Small intestine (tissue), 7 donors: ENCODE data around the gene ADAM15. TPM values are rescaled to one million over a fixed set of nuclear protein-coding genes. Genes with fewer than 3 reads are reported as not detected.

Source experiments
- DNase-seq, 2 donors: peaks; one replicate each; pipeline versions ENCODE4 v3.0.0 to v3.0.0-alpha.2; 2013
- FAIRE-seq: peaks from 2 replicates; lab custom pipeline; 2012; peaks lifted over from hg19 to GRCh38; lab: Jason Lieb, UNC
- H3K27ac ChIP-seq, 3 donors: one replicate each; pipeline ENCODE4 v1.5.1; 2013; ENCODE audit warnings: low read length in 2 of 3, mild to moderate bottlenecking in 2 of 3, control low read depth in 1 of 3, inconsistent platforms in 1 of 3, low read depth in 1 of 3, moderate library complexity in 1 of 3
- H3K27me3 ChIP-seq, 3 donors: one replicate each; pipeline ENCODE4 v1.6.1; 2013; ENCODE audit warnings: low read length in 3 of 3, inconsistent platforms in 1 of 3; ENCODE audit not compliant: control insufficient read depth in 3 of 3, insufficient read depth in 3 of 3
- H3K36me3 ChIP-seq, 3 donors: one replicate each; pipeline ENCODE4 v1.6.1; 2013; ENCODE audit warnings: low read length in 3 of 3, inconsistent platforms in 1 of 3, low read depth in 1 of 3, mild to moderate bottlenecking in 1 of 3, moderate library complexity in 1 of 3; ENCODE audit not compliant: control insufficient read depth in 3 of 3, insufficient read depth in 2 of 3
- H3K4me1 ChIP-seq, 3 donors: one replicate each; pipeline ENCODE4 v1.6.1; 2013; ENCODE audit warnings: low read length in 2 of 3, inconsistent platforms in 1 of 3, low read depth in 1 of 3, mild to moderate bottlenecking in 1 of 3, moderate library complexity in 1 of 3; ENCODE audit not compliant: control insufficient read depth in 3 of 3, insufficient read depth in 2 of 3
- H3K4me3 ChIP-seq, 3 donors: one replicate each; pipeline ENCODE4 v1.5.1; 2013; ENCODE audit warnings: low read length in 3 of 3, control low read depth in 1 of 3, inconsistent platforms in 1 of 3, low read depth in 1 of 3, mild to moderate bottlenecking in 1 of 3, moderate library complexity in 1 of 3
- H3K9me3 ChIP-seq, 2 donors: one replicate each; pipeline ENCODE4 v1.6.1; 2013; ENCODE audit warnings: low read depth in 1 of 2, low read length in 1 of 2; ENCODE audit not compliant: control insufficient read depth in 2 of 2, insufficient read depth in 1 of 2
- WGBS, 3 donors: extraction: QIAGEN DNeasy Blood & Tissue Kit; methylation state at CpG; one replicate each; pipeline ENCODE4 v1.1.7; 2013; 5-methylcytosine and 5-hydroxymethylcytosine counted together
- polyA plus RNA-seq, 4 donors: library from polyadenylated mRNA; stranded (reverse) in 3 of 4; unstranded in 1 of 4; fragments of 200-250 nt in 3 of 4; fragments of 120-200 nt in 1 of 4; gene quantifications; one replicate each; pipeline versions ENCODE4 v1.2.1 to v1.2.3, GENCODE V29; 2013
- donor health status: healthy with polysubstance abuse.
- donor health status: control.
- donor health status: control.
- donor health status: Bipolar disorder and iron deficiency.
- donor health status: healthy.

Gene ADAM15
- polyA plus RNA-seq, 4 donors: 24.9 to 206 (median 147) TPM

GRCh38 chr1:155066777-155067176 is 15.7 kb downstream of the ADAM15 start:
- peaks cover 6 to 84% (median 7%) of the 10 kb centered on the region in 3 donors for H3K4me1 ChIP-seq

DNA sequence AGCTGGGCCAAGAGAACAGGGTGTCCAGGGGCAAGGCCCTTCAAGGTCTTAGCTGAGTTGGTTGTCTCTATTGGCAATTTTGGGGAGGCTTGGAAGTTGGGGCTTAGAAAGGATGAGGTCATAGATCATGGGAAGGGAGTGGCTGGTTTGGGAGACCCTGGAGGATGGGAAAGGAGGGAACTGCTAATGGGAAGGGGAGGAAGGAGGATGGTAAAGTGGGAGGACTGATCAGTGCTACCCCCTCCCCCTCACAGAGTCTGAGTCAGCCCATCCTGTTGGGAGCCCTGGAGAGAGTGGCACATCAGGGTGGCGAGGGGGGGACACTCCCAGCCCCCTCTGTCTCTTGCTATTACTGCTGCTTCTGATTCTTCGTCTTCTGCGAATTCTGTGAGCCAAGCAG is 17.5 kb downstream of the ADAM15 start:
- Histone ChIP-seq H3K4me3 (no peak overlapping the region), H3K4me1 (peaks cover 0 to 70% (median 3%) of the 10 kb centered on the region in 3 donors), H3K36me3 (peaks cover 0 to 46% (median 0%) of the 10 kb centered on the region in 3 donors), H3K27ac (no peak overlapping the region), H3K9me3 (no peaks in the 10 kb centered on the region), H3K27me3 (peaks cover 0 to 13% (median 0%) of the 10 kb centered on the region in 3 donors)
- WGBS, 3 donors: 89 to 94% (median 94%) methylated on average over 2 to 3 of the region's 3 CpGs
- DNase-seq (no peak), FAIRE-seq (no peak)

More at GRCh38 chr1:155066777-155067176, 15.7 kb downstream of the ADAM15 start:
- Histone ChIP-seq H3K27ac (peak overlapping the region in 1 of 3 donors; percentile 41), H3K9me3 (no peaks in the 10 kb centered on the region), H3K36me3 (peaks cover 0 to 46% (median 0%) of the 10 kb centered on the region in 3 donors), H3K4me3 (no peak overlapping the region), H3K27me3 (peaks cover 0 to 6% (median 0%) of the 10 kb centered on the region in 3 donors)
- WGBS, 3 donors: 44 to 67% (median 51%) methylated on average over 8 of the region's 8 CpGs
- FAIRE-seq (no peak), DNase-seq (peak; percentile 23 to 52)

DNA sequence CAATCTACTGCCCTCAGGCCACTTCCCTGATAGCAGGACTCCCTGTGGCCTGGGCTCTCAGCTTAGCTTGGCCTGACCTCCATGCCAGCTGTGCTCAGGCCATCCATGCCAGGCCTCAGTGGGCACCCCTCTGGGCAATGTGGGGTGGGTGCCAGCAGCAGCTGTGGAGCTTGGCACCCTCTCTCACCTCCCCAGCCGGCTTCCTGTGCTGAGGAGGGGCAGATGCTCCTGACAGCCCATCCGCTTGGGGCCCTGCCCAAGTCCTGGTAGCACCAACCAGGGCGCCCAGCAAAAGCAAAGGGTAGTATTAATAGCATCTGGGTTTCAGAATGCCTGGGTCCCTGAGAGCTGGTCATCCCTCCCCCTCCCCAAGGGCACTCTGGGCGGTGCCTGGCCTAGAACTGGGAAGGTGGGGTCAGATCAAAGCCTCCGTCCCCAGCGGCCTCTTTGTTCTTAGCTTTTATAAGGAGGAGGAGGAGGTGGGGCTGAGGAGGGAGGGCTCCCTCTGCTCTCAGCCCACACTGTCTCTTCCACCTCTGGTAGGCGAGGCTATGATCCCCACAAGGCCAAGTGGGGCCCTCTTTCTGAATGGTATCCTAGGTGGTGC is 18.5 kb downstream of the ADAM15 start:
- H3K4me3 ChIP-seq: no peak overlapping the region
- peaks cover 0 to 46% (median 0%) of the 10 kb centered on the region in 3 donors for H3K36me3 ChIP-seq
- 29 to 61% (median 48%) methylated on average over 7 of the region's 7 CpGs for WGBS, 3 donors
- H3K27ac ChIP-seq: peak overlapping the region in 2 of 3 donors; percentile 8 to 83
- peaks cover 0 to 15% (median 0%) of the 10 kb centered on the region in 3 donors for H3K27me3 ChIP-seq
- no peaks in the 10 kb centered on the region for H3K9me3 ChIP-seq
- DNase-seq (peak in 1 of 2 donors; percentile 43), FAIRE-seq (no peak)
- peaks cover 0 to 64% (median 3%) of the 10 kb centered on the region in 3 donors for H3K4me1 ChIP-seq

- Histone ChIP-seq H3K27ac (peak overlapping the region in 2 of 3 donors; percentile 8 to 83), H3K9me3 (no peaks in the 10 kb centered on the region), H3K27me3 (peaks cover 0 to 15% (median 0%) of the 10 kb centered on the region in 3 donors), H3K4me1 (peaks cover 0 to 60% (median 0%) of the 10 kb centered on the region in 3 donors), H3K4me3 (peak overlapping the region in 1 of 3 donors; percentile 41), H3K36me3 (peaks cover 0 to 43% (median 0%) of the 10 kb centered on the region in 3 donors)
- 16 to 36% (median 21%) methylated on average over 26 to 28 of the region's 28 CpGs for WGBS, 3 donors
- peak; percentile 50 to 89 for DNase-seq
- no peak for FAIRE-seq
Observed at GRCh38 chr1:155070158-155070621, 19.1 kb downstream of the ADAM15 start.

DNA sequence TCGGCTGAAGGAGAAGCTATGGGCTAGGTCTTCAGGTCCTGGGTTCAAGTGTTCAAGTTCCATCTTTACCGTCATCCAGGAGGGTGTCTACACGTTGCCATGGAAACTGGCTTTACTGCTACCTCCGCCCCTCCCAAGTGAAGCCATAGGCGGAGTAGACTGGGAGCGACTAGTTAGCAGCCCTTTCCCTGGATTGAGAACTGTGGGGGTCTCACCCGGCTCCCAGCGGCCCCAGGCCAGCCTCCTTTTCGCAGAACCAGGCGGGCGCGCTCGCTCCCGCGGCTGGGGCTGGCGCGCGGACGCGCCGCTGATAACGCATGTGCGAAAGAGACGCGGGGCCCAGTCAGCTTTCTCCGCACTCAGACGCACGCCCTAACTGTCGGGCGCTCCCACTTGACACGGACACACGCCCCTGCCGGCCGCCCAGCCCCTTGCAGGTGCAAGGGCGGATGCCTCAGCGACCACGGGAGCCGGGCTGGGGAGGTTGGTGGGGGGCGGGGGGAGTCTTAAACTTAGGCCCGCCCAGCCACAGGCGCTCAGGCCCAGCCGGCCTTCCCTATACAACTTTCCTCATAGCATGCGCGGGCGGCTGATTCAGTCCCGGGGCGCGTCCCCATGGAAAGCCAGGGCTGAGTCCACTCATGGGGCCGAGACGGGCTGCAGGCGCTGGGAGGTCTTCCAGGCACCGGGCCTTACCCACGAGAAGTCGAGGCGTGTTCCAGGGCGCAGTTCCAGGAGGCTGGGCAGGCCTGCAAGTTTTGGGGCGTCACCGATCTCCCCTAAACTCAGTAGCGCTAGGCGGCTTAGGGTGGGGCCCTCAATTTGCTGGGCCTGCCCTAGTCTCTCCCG is 19.8 kb downstream of the ADAM15 start:
- WGBS, 3 donors: 3 to 8% (median 4%) methylated on average over 56 to 61 of the region's 61 CpGs
- Histone ChIP-seq H3K4me3 (peak overlapping the region in 2 of 3 donors; percentile 4 to 41), H3K36me3 (peaks cover 0 to 38% (median 0%) of the 10 kb centered on the region in 3 donors), H3K27ac (peak overlapping the region in 2 of 3 donors; percentile 53 to 83), H3K9me3 (no peaks in the 10 kb centered on the region), H3K27me3 (peaks cover 0 to 15% (median 0%) of the 10 kb centered on the region in 3 donors), H3K4me1 (peaks cover 0 to 54% (median 0%) of the 10 kb centered on the region in 3 donors)
- peak; percentile 81 to 95 for DNase-seq
- no peak for FAIRE-seq

GRCh38 chr1:155071701-155072100 is 20.6 kb downstream of the ADAM15 start:
- no peaks in the 10 kb centered on the region for H3K9me3 ChIP-seq
- H3K36me3 ChIP-seq: peaks cover 0 to 31% (median 0%) of the 10 kb centered on the region in 3 donors
- H3K4me1 ChIP-seq: peaks cover 0 to 47% (median 0%) of the 10 kb centered on the region in 3 donors
- FAIRE-seq (no peak), DNase-seq (peak in 1 of 2 donors; percentile 59)
- peak overlapping the region in 1 of 3 donors; percentile 41 for H3K4me3 ChIP-seq
- peaks cover 0 to 15% (median 0%) of the 10 kb centered on the region in 3 donors for H3K27me3 ChIP-seq
- H3K27ac ChIP-seq: peak overlapping the region in 1 of 3 donors; percentile 83
- WGBS, 3 donors: 58 to 80% (median 65%) methylated on average over 14 of the region's 14 CpGs

- Histone ChIP-seq H3K4me1 (peaks cover 0 to 47% (median 0%) of the 10 kb centered on the region in 3 donors), H3K4me3 (no peak overlapping the region), H3K27ac (no peak overlapping the region), H3K9me3 (no peaks in the 10 kb centered on the region), H3K27me3 (peaks cover 0 to 15% (median 0%) of the 10 kb centered on the region in 3 donors), H3K36me3 (peaks cover 0 to 22% (median 0%) of the 10 kb centered on the region in 3 donors)
- WGBS, 3 donors: 66 to 71% (median 67%) methylated on average over 7 of the region's 7 CpGs
- DNase-seq: no peak
- no peak for FAIRE-seq
Observed at GRCh38 chr1:155072531-155073289, 21.6 kb downstream of the ADAM15 start.
